Hematopoietic multipotent progenitor cell treated with erythropoietin and hydrocortisone succinate and interleukin-3 and kit ligand, for 17 days (in vitro differentiated cells): ENCODE data around the gene CEACAM19.

Source experiments
- DNase-seq: peaks from one replicate; pipeline ENCODE4 v3.0.0-alpha.2; 2015; ENCODE audit warnings: low spot score

CEACAM19 gene

GRCh38 chr19:44723299-44723951 is 52.1 kb downstream of the CEACAM19 start:
- no peak for DNase-seq

GRCh38 chr19:44723952-44724319 is 52.7 kb downstream of the CEACAM19 start:
- DNase-seq, result peak; percentile 68

- DNase-seq, result no peak
Observed at GRCh38 chr19:44725251-44725650, 54.0 kb downstream of the CEACAM19 start.

GRCh38 chr19:44725684-44726083 is 54.4 kb downstream of the CEACAM19 start:
- DNase-seq, result no peak

- no peak for DNase-seq
Observed at GRCh38 chr19:44726465-44726864, 55.2 kb downstream of the CEACAM19 start.

- DNase-seq, result no peak
Observed at GRCh38 chr19:44728178-44728577, 56.9 kb downstream of the CEACAM19 start.

- no peak for DNase-seq
Observed at GRCh38 chr19:44729516-44730033, 58.3 kb downstream of the CEACAM19 start.

GRCh38 chr19:44731081-44731480 is 59.8 kb downstream of the CEACAM19 start:
- no peak for DNase-seq

- DNase-seq, result no peak
Observed at GRCh38 chr19:44731622-44732021, 60.3 kb downstream of the CEACAM19 start.

GRCh38 chr19:44732235-44733014 is 61.1 kb downstream of the CEACAM19 start:
- no peak for DNase-seq
